ENCODE data around the gene HSD17B14. TPM values are rescaled to one million over a fixed set of nuclear protein-coding genes. Genes with fewer than 3 reads are reported as not detected.

HSD17B14 gene
- total and polyA plus RNA-seq, 2 experiments from 2014 or later, result 31.7 to 43.1 TPM

- DNase-seq (ENCODE audit: low read depth in 1 of 2, low spot score in 1 of 2), result peak; percentile 88 to 90
- no peaks in the 10 kb centered on the region for H3K9me3 ChIP-seq (ENCODE audit: low read depth)
- TF ChIP-seq CTCF (IDR thresholded peaks at IDR 0.05; ENCODE audit: low read depth, low read length), result no peak
- H3K27me3 ChIP-seq, result no peaks in the 10 kb centered on the region
- peak overlapping the region; percentile 11 for H3K4me3 ChIP-seq
- peak overlapping the region; percentile 90 for H3K27ac ChIP-seq
- peaks cover 7% of the 10 kb centered on the region for H3K4me1 ChIP-seq (ENCODE audit: low read depth)
- H3K36me3 ChIP-seq, result no peaks in the 10 kb centered on the region
These were observed 24.0 kb downstream of the HSD17B14 start for GRCh38 chr19:48812094-48812929.

- H3K36me3 ChIP-seq, result no peaks in the 10 kb centered on the region
- no peaks in the 10 kb centered on the region for H3K9me3 ChIP-seq (ENCODE audit: low read depth)
- TF ChIP-seq CTCF (IDR thresholded peaks at IDR 0.05; ENCODE audit: low read depth, low read length), result no peak
- DNase-seq (ENCODE audit: low read depth in 1 of 2, low spot score in 1 of 2), result no peak
- peaks cover 7% of the 10 kb centered on the region for H3K4me1 ChIP-seq (ENCODE audit: low read depth)
- H3K27ac ChIP-seq, result peak overlapping the region; percentile 76
- no peaks in the 10 kb centered on the region for H3K27me3 ChIP-seq
- H3K4me3 ChIP-seq, result peak overlapping the region; percentile 60
These were observed 26.1 kb downstream of the HSD17B14 start for GRCh38 chr19:48810151-48810550.

DNA sequence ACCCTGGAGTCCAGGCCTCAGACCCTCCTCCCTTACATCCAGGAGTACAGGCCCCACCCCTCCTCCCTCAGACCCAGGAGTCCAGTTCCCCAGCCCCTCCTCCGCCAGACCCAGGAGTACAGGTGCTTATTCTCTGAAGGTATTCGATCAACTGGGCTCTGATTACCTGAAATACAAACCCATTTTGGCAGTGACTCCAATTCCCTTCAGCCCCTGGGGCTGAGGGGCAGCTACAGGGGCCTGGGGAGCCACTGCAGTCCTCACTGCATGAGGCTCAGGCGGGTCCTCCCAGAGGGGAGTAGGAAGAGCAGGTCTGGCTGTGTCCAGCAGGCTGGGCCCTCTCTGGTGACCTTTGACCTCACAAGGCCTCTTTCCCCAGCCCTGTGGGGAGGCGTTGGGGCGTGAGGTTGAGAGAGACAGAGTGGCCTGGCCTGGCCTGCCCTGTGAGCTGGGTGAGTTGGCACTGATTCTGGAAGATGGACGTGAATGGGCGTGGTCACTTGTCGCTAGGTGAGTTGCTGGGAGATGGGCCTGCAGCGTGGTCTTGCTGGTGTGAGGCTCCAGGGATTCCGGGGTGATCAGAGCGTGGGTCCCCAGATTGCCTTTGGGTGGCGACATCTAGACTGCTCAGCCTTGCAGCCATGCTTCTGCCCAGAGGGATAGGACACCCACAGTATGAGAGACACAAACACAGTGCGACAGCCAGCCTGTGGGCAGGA is 28.5 kb downstream of the HSD17B14 start:
- no peaks in the 10 kb centered on the region for H3K9me3 ChIP-seq (ENCODE audit: low read depth)
- H3K27ac ChIP-seq, result no peak overlapping the region
- no peak for DNase-seq (ENCODE audit: low read depth in 1 of 2, low spot score in 1 of 2)
- H3K4me3 ChIP-seq, result no peak overlapping the region
- no peak for TF ChIP-seq CTCF (IDR thresholded peaks at IDR 0.05; ENCODE audit: low read depth, low read length)
- H3K36me3 ChIP-seq, result no peaks in the 10 kb centered on the region
- H3K27me3 ChIP-seq, result no peaks in the 10 kb centered on the region
- H3K4me1 ChIP-seq (ENCODE audit: low read depth), result peaks cover 6% of the 10 kb centered on the region

DNA sequence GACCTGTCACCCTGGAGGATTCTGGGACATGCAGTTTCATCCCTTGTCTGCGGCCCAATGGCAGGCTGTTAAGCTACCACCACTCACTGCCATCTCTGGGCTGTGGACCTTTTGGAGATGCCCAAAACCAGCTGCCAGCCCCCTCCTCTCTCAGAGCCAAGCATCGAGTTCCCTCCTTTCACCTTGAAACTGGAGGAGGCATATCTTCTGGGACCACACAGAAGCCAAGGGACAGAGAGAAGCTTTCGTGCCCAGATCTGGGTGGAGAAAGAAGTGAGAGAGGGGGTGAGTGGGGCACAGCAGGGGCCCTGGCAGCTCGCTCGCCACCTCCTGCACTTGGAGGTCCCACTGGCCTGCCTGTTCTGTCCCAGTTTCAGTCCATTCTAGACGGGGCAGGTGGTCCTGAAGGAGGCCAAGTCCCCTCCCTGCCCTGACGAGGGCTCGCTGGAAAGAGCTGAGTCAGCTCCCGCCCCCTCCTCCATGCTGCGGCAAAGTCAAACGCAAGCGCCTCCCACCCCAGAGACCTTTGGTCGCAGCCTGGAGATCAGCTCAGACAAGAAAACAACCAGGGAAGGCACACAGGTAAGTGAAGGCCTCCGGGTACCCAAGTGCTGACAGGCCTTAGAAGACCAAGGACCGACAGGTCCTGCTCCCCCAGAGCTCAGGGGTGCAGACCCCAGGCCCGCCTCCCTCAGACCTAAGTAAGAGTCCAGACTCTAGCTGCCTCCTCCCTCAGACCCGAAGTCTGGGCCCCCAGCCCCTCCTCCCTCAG is 29.3 kb downstream of the HSD17B14 start:
- Histone ChIP-seq H3K4me3 (no peak overlapping the region), H3K27ac (peak overlapping the region; percentile 12), H3K9me3 (ENCODE audit: low read depth) (no peaks in the 10 kb centered on the region), H3K27me3 (no peaks in the 10 kb centered on the region), H3K36me3 (no peaks in the 10 kb centered on the region), H3K4me1 (ENCODE audit: low read depth) (peaks cover 3% of the 10 kb centered on the region)
- peak; percentile 60 for DNase-seq (ENCODE audit: low read depth in 1 of 2, low spot score in 1 of 2)
- no peak for TF ChIP-seq CTCF (IDR thresholded peaks at IDR 0.05; ENCODE audit: low read depth, low read length)

DNA sequence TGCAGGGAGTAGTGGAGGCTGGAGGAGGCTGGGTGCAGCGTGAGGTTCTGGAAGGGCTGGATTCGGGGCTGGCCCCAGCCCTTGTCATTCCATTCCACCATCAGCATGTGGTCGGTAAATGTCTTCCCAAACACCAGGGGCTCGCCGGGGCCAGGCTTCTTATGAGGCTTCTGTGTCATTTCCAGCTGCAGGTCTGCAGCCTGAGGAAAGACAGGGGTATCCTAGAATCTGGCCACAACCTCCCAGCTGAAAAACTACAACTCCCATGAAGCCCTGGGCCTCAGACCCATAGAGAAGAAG is 29.8 kb downstream of the HSD17B14 start:
- no peak for DNase-seq (ENCODE audit: low read depth in 1 of 2, low spot score in 1 of 2)
- Histone ChIP-seq H3K27ac (no peak overlapping the region), H3K36me3 (no peaks in the 10 kb centered on the region), H3K27me3 (no peaks in the 10 kb centered on the region), H3K9me3 (ENCODE audit: low read depth) (no peaks in the 10 kb centered on the region), H3K4me3 (no peak overlapping the region), H3K4me1 (ENCODE audit: low read depth) (peaks cover under 1% of the 10 kb centered on the region)
- no peak for TF ChIP-seq CTCF (IDR thresholded peaks at IDR 0.05; ENCODE audit: low read depth, low read length)
